ENCODE data around the gene GNG4.

GNG4 gene

DNA sequence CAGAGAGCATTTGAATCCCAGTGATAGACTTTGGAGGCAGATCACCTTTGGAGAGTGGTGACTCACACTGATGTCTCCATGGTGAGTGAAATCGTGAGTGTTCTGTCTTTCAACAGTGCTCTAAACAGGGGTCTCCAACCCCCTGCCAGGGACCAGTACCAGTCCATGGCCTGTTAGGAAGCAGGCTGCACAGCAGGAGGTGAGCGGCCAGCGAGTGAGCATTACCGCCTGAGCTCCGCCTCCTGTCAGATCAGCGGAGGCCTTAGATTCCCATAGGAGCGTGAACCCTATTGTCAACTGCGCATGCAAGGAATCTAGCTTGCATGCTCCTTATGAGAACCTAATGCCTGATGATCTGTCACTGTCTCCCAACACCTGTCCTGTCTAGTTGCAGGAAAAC, 83.5 kb downstream of the GNG4 start:
- Histone ChIP-seq H3K4me1 (ENCODE audit: low read depth, poor library complexity, severe bottlenecking) (no peaks in the 10 kb centered on the region), H3K36me3 (ENCODE audit: insufficient read depth) (no peaks in the 10 kb centered on the region), H3K9ac (no peak overlapping the region), H3K4me2 (no peak overlapping the region), H3K4me3 (IDR thresholded peaks at IDR 0.05; ENCODE audit: insufficient read depth, low read depth, low read length) (no peak overlapping the region), H3K27me3 (ENCODE audit: insufficient read depth, low read depth) (no peaks in the 10 kb centered on the region), H3K27ac (no peak overlapping the region), H2AFZ (ENCODE audit: low read depth) (no peak overlapping the region), H3K79me2 (ENCODE audit: insufficient read depth, low read depth) (no peaks in the 10 kb centered on the region), H4K20me1 (ENCODE audit: insufficient read depth) (no peaks in the 10 kb centered on the region)
- TF ChIP-seq, protein P1, sequence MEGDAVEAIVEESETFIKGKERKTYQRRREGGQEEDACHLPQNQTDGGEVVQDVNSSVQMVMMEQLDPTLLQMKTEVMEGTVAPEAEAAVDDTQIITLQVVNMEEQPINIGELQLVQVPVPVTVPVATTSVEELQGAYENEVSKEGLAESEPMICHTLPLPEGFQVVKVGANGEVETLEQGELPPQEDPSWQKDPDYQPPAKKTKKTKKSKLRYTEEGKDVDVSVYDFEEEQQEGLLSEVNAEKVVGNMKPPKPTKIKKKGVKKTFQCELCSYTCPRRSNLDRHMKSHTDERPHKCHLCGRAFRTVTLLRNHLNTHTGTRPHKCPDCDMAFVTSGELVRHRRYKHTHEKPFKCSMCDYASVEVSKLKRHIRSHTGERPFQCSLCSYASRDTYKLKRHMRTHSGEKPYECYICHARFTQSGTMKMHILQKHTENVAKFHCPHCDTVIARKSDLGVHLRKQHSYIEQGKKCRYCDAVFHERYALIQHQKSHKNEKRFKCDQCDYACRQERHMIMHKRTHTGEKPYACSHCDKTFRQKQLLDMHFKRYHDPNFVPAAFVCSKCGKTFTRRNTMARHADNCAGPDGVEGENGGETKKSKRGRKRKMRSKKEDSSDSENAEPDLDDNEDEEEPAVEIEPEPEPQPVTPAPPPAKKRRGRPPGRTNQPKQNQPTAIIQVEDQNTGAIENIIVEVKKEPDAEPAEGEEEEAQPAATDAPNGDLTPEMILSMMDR (conservative IDR thresholded peaks at IDR 0.05; ENCODE audit: low read depth, low read length): no peak

GRCh38 chr1:235563513-235564061, 86.0 kb downstream of the GNG4 start:
- Histone ChIP-seq H3K36me3 (ENCODE audit: insufficient read depth) (no peaks in the 10 kb centered on the region), H3K79me2 (ENCODE audit: insufficient read depth, low read depth) (no peaks in the 10 kb centered on the region), H3K9ac (no peak overlapping the region), H3K4me1 (ENCODE audit: low read depth, poor library complexity, severe bottlenecking) (no peaks in the 10 kb centered on the region), H2AFZ (ENCODE audit: low read depth) (no peak overlapping the region), H4K20me1 (ENCODE audit: insufficient read depth) (no peaks in the 10 kb centered on the region), H3K27ac (no peak overlapping the region), H3K27me3 (ENCODE audit: insufficient read depth, low read depth) (no peaks in the 10 kb centered on the region), H3K4me2 (no peak overlapping the region), H3K4me3 (IDR thresholded peaks at IDR 0.05; ENCODE audit: insufficient read depth, low read depth, low read length) (no peak overlapping the region)
- TF ChIP-seq, protein P1 (conservative IDR thresholded peaks at IDR 0.05; ENCODE audit: low read depth, low read length): no peak

- Histone ChIP-seq H3K79me2 (ENCODE audit: insufficient read depth, low read depth) (no peaks in the 10 kb centered on the region), H3K36me3 (ENCODE audit: insufficient read depth) (no peaks in the 10 kb centered on the region), H3K27ac (no peak overlapping the region), H3K27me3 (ENCODE audit: insufficient read depth, low read depth) (no peaks in the 10 kb centered on the region), H3K4me3 (IDR thresholded peaks at IDR 0.05; ENCODE audit: insufficient read depth, low read depth, low read length) (no peak overlapping the region), H4K20me1 (ENCODE audit: insufficient read depth) (no peaks in the 10 kb centered on the region), H3K4me2 (no peak overlapping the region), H3K9ac (no peak overlapping the region), H3K4me1 (ENCODE audit: low read depth, poor library complexity, severe bottlenecking) (no peaks in the 10 kb centered on the region), H2AFZ (ENCODE audit: low read depth) (no peak overlapping the region)
- TF ChIP-seq, protein P1 (conservative IDR thresholded peaks at IDR 0.05; ENCODE audit: low read depth, low read length): no peak
Measured at GRCh38 chr1:235562589-235562988, 87.0 kb downstream of the GNG4 start.

DNA sequence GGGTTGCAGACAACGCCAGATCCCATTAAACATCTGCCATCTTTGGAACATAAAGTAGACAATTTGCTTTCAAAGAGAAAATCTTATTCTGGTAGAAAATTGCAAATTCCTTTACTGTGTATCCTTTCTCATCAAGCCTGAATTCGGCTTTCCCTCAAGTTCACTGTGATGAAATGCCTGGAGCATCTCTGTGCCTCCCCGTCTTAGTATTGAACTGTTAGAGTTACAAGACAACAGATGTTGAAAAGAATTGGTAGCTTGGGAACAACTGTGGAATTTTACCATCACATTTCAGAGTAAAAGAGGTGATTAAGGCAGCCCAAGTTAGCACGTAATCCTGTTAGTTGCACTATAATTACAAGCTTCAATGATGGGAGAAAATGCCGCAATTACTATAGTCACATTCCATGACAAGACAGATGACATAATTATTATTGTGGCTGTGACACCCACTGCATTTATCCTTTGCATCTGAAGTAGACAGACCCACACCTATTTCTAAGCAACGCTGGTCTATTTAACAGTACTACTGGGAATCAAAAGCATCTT, 90.9 kb downstream of the GNG4 start:
- Histone ChIP-seq H3K79me2 (ENCODE audit: insufficient read depth, low read depth) (no peaks in the 10 kb centered on the region), H4K20me1 (ENCODE audit: insufficient read depth) (no peaks in the 10 kb centered on the region), H3K27me3 (ENCODE audit: insufficient read depth, low read depth) (no peaks in the 10 kb centered on the region), H3K36me3 (ENCODE audit: insufficient read depth) (no peaks in the 10 kb centered on the region), H3K4me3 (IDR thresholded peaks at IDR 0.05; ENCODE audit: insufficient read depth, low read depth, low read length) (no peak overlapping the region), H3K4me1 (ENCODE audit: low read depth, poor library complexity, severe bottlenecking) (no peaks in the 10 kb centered on the region), H2AFZ (ENCODE audit: low read depth) (no peak overlapping the region), H3K4me2 (no peak overlapping the region), H3K27ac (no peak overlapping the region), H3K9ac (no peak overlapping the region)
- TF ChIP-seq, protein P1 (conservative IDR thresholded peaks at IDR 0.05; ENCODE audit: low read depth, low read length): no peak; the same call in 1 of the 2 replicates
